HG03045 (cell line): ENCODE results near the gene FHAD1.

Experiments used
- ATAC-seq: cut with Tn5 transposase; IDR thresholded peaks from one replicate; pipeline ENCODE4 v1.9.1; 2021; ENCODE audit warnings: mild to moderate bottlenecking, moderate library complexity; ENCODE audit not compliant: unreplicated experiment

Gene FHAD1

GRCh38 chr1:15218287-15219279, 28.4 kb upstream of the FHAD1 start:
- no peak for ATAC-seq

- ATAC-seq: no peak
These were observed 27.6 kb upstream of the FHAD1 start for GRCh38 chr1:15219280-15220023.

DNA sequence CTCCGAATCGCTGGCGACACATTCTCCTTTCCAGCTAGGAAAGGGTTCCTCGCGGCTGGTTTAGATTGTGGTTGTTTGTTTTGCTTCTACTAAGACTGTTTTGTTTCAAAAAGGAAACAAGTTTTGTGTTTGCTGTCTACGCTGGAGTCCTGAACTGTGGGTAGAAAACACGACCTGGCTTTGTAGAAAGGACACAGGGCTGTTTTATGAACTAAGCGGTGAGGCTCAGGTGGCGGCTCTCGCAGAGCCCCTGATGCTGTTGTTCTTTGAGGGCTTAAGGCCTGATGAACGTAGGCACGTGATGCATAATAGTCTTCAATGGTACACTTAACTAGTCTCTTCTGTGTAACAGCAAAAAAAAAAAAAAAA, 27.0 kb upstream of the FHAD1 start:
- no peak for ATAC-seq

- ATAC-seq: no peak
These were observed 26.1 kb upstream of the FHAD1 start for GRCh38 chr1:15220825-15221431.

- no peak for ATAC-seq
These were observed 24.2 kb upstream of the FHAD1 start for GRCh38 chr1:15222653-15223303.

- no peak for ATAC-seq
These were observed 22.7 kb upstream of the FHAD1 start for GRCh38 chr1:15224259-15224869.

DNA sequence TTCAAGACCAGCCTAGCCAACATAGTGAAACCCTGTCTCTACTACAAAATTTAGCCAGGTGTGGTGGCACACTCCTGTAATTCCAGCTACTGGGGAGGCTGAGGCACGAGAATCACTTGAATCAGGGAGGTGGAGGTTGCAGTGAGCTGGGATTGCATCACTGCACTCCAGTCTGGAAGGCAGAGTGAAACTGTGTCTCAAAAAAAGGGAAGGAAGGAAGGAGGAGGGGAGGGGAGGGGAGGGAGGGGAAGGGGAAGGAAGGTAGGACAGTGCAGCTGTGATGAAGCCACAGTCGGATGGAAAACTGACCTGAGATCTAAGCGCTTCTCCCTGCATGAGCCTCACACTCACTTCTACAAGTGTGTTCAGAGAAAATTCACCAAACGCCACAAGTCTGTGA, 22.0 kb upstream of the FHAD1 start:
- no peak for ATAC-seq

DNA sequence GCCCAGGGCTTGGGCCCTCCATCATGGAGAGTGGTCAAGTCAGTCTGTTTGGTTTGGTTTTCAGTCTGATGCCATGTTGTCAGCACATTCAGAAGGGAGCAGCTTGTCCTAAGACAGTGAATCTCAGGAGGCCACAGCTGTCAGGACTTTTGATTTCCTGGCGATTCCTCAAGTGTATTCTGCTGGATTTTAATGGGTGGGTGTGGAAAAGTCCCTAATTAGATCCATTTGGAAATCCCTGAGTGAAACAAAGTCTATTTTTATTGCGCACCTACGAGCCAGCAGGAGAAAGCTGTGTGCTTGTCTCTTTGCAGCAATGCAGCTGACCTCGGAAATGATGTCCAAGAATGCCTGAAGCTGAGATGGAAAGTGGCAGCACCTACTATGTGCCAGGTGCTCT, 21.6 kb upstream of the FHAD1 start:
- no peak for ATAC-seq

GRCh38 chr1:15226388-15227255, 20.4 kb upstream of the FHAD1 start:
- ATAC-seq: no peak

- no peak for ATAC-seq
These were observed 17.3 kb upstream of the FHAD1 start for GRCh38 chr1:15229707-15230131.

DNA sequence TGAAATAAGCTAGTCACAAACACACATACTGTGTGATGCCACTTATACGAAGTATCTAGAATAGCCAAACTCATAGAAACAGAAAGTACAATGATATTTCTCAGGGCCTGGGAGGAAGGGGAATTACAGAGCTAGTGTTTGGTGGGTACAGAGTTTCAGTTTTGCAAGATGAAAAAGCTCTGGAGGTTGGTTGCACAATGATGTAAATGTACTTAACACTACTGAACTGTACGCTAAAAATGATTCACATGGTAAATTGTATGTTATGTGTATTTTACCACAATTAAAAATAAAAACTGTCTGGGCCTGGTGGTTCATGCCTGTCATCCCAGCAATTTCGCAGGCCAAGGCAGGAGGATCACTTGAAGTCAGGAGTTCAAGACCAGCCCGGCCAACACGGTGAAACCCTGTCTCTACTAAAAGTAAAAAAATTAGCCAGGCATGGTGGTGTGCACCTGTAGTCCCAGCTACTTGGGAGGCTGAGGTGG, 15.3 kb upstream of the FHAD1 start:
- no peak for ATAC-seq

DNA sequence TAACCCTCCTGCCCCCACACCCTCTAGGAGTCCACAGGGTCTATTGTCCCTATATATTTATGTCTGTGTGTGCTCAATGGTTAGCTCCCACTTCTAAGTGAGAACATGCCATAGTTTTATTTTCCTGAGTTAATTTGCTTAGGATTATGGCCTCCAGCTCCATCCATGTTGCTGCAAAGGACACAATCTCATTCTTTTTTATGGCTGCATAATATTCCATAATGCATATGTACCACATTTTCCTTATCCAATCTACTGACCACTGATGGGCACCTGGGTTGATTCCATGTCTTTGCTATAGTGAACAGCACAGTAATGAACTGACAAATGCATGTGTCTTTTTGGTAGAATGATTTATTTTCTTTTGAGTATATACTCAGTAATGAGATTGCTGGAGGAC, 13.3 kb upstream of the FHAD1 start:
- ATAC-seq: no peak

GRCh38 chr1:15236321-15236721, 10.7 kb upstream of the FHAD1 start:
- no peak for ATAC-seq

DNA sequence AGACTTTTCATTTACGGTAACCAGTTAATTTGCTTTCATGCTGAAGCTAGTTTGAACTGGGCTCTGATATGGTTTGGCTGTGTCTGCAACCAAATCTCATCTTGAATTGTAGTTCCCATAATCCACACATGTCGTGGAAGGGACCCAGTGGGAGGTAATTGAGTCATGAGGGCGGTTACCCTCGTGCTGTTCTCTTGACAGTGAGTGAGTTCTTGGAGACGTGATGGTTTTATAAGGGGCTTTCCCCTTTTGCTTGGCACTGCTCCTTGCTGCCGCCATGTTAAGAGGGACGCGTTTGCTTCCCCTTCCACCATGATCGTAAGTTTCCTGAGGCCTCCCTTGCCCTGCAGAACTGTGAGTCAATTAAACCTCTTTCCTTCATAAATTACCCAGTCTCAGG, 10.3 kb upstream of the FHAD1 start:
- ATAC-seq: no peak

DNA sequence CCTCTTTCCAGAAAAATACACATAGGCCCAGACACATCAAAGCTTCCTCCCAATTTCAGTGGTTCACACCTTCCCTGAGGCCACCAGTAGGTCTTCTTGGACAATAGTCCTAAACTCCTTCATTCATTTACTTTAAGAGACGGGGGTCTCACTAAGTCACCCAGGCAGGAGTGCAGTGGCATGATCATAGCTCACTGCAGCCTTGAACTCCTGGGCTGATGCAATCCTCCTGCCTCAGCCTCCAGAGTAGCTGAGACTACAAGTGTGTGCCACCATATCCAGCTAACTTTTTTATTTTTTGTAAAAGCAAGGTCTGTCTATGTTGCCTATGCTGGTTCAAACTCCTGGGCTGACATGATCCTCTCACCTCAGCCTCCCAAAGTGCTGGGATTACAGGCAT, 8.2 kb upstream of the FHAD1 start:
- ATAC-seq: no peak

DNA sequence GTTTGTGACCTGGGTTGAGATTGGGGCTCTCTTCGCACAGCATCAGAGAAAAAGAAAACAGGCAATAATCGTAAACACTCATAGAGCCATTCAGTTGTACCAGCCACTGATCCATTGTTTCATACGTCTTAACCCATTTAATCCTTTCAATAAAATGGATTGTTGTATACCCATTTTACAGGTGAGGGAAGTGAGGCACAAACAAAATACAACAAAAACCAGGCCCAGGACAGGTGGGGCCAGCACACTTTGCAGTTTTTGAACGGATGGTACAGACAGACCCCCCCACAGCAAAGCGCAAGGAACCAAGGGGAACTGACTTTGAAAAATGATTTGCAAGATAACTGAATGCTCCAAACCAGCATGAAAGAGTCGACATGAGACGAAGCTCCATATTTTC, 4.3 kb upstream of the FHAD1 start:
- ATAC-seq: no peak

DNA sequence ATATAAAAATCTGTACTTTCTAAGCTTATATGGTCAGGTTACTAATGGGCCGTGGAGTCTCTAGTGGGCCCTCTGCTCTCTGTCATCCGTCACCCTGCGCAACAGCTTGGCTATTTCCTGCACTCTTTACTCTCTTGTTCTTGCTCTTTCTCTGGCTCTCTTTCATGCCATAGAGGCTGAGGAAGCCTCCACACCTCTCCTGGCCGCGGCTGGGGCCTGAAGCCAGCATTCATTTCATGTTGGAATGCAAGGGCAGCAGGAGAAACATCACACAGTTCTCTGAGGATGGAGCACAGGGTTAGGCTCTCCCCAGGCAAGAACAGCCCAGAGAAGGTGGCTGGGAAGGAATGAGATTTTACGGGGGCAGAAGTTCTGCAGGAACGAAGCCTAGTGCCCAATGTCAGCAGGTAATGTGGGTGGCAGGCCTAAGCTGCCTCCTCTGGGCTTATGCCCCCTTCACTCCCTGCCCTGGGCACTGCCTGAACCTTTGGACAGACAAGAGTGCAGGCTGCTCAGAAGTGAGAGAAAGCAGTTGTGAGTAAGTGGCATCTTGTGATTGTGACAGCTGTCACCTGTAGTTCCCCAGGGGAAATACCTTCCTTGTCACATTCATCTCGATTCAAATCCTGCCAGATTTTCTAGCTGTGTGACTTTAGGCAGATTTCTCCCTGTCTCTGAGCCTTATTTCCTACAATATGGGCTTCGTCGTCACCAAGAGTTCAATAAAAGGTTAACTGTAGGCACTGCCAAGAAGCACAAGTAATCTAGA, 3.6 kb upstream of the FHAD1 start:
- ATAC-seq: no peak

- no peak for ATAC-seq
These were observed 2.2 kb upstream of the FHAD1 start for GRCh38 chr1:15244813-15245212.
